ENCODE results near the gene TBC1D22A. TPM values are rescaled to one million over a fixed set of nuclear protein-coding genes. Genes with fewer than 3 reads are reported as not detected.

The TBC1D22A gene
- total and polyA plus RNA-seq, 10 of the 15 experiments (the other 5 are each of a cell fraction or from before 2014, with no cell fraction given): 0.63 to 44.7 (median 27.4) TPM

GRCh38 chr22:46966846-46967245 lies 204.4 kb downstream of the TBC1D22A start (continued):
- TF ChIP-seq ZBTB40 (IDR thresholded peaks at IDR 0.05; ENCODE audit: borderline replicate concordance): no peak

GRCh38 chr22:46967445-46968358 lies 205.3 kb downstream of the TBC1D22A start:
- H3K4me1 ChIP-seq (ENCODE audit: control insufficient read depth, insufficient read depth, low read length): peaks cover 16% of the 10 kb centered on the region
- no peak overlapping the region for H3K27ac ChIP-seq (ENCODE audit: control insufficient read depth, insufficient read depth)
- H3K79me2 ChIP-seq (ENCODE audit: control insufficient read depth, insufficient read depth, low read length): no peaks in the 10 kb centered on the region
- no peak overlapping the region for H3K9ac ChIP-seq (ENCODE audit: control insufficient read depth, insufficient read depth, low read length)
- H3K4me3 ChIP-seq: no peak overlapping the region
- peaks cover 8% of the 10 kb centered on the region; the same call in 1 of the 2 replicates for H4K20me1 ChIP-seq (ENCODE audit: control insufficient read depth, insufficient read depth)
- no peak for ATAC-seq
- ChIA-PET CTCF (no interaction called here), RAD21 (ENCODE audit: unreplicated experiment) (interaction anchor here (1.7 kb wide), 1 partner anchor 20 kb away, joined by 3 read pairs; no protein-coding TSS in a partner anchor), POLR2A (no interaction called here), SMC1A (ENCODE audit: uncharacterized antibody, unreplicated experiment) (interaction anchor here (1.1 kb wide), 1 partner anchor 34 kb away, joined by 3 read pairs; no protein-coding TSS in a partner anchor)
- no peak for TF ChIP-seq DPF2 (IDR thresholded peaks at IDR 0.05)
- TF ChIP-seq MEF2B (IDR thresholded peaks at IDR 0.05; ENCODE audit: partially characterized antibody, poor library complexity, severe bottlenecking): no peak
- no peak for TF ChIP-seq SUZ12 (IDR thresholded peaks at IDR 0.05; ENCODE audit: unreplicated experiment)
- no peak for TF ChIP-seq E2F4 (IDR thresholded peaks at IDR 0.05; ENCODE audit: low read depth, low read length)
- no peak for TF ChIP-seq RUNX3 (IDR thresholded peaks at IDR 0.05; ENCODE audit: low read length)
- TF ChIP-seq SREBF1 (IDR thresholded peaks at IDR 0.05; ENCODE audit: low read length): no peak
- no peak for TF ChIP-seq TCF12 (IDR thresholded peaks at IDR 0.05; ENCODE audit: low read depth, low read length)
- no peak for TF ChIP-seq CREB1 (IDR thresholded peaks at IDR 0.05; ENCODE audit: low read depth)
- peaks cover 0 to 6% of the 10 kb centered on the region in 2 experiments; a peak in 3 of 4 replicates for H3K36me3 ChIP-seq (ENCODE audit: control insufficient read depth in 2 of 2, insufficient read depth in 2 of 2, low read length in 1 of 2)
- BruUV-seq (replicated peaks): no TSS peak
- DNase-seq (ENCODE audit: low read depth, low spot score): no peak
- in situ Hi-C loops (cut with MboI): no loop called here
- H2AFZ ChIP-seq (ENCODE audit: control insufficient read depth, low read depth, low read length): no peak overlapping the region
- no peak for FAIRE-seq
- no peaks in the 10 kb centered on the region for H3K27me3 ChIP-seq (replicated peaks in 1 of 2; ENCODE audit: control insufficient read depth in 2 of 2, insufficient read depth in 2 of 2, low read length in 1 of 2)
- no peaks in the 10 kb centered on the region for H3K9me3 ChIP-seq (replicated peaks; ENCODE audit: control insufficient read depth, insufficient read depth, low read length)
- WGBS (ENCODE audit: insufficient coverage, insufficient replicate concordance, low lambda C conversion rate, missing lambda C conversion rate): 96% methylated on average over 20 of the region's 20 CpGs
- intact Hi-C loops (cut with micrococcal nuclease; ENCODE audit: unreplicated experiment): loop anchor here (5.0 kb wide), 1 partner anchor 35 kb away; no protein-coding TSS in a partner anchor
- H3K4me2 ChIP-seq (ENCODE audit: control insufficient read depth, insufficient read depth): no peak overlapping the region

Data from GM12878 (cell line).